ENCODE data around the gene ACSS1.

DNA sequence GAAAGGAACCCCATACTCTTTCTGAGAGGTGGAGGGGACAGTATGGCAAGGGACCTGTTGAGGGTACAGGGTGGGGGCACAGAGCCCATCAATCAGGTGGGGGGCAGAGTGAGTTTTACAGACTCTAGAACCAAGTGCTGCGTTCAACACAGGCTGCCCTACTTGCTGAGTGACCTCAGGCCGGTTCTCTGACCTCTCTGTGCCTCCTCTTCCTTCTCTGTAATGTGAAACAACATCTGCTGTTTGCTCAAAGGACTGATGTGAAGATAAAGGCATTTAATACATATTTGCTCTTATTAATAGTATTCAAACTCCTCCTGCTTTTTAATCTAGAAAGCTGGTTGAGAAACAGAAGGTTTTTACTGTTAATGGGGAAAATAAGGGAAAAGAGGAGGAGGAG lies 39.5 kb downstream of the ACSS1 start:
- TF ChIP-seq POLR2AphosphoS5 (IDR thresholded peaks at IDR 0.05; ENCODE audit: low read depth, low read length) (no peak), TAF1 (IDR thresholded peaks at IDR 0.05; ENCODE audit: borderline replicate concordance, insufficient read depth, low read length) (no peak)

Data from PFSK-1 (cell line).